ENCODE measurements around the gene PLAC9. TPM values are rescaled to one million over a fixed set of nuclear protein-coding genes. Genes with fewer than 3 reads are reported as not detected.
"Not testable (repeated sequence)": the region's sequence is repeated elsewhere in the genome, so short reads cannot be mapped to it uniquely, and the experiment has no call there.

PLAC9 gene
- total and polyA plus RNA-seq, 4 donors: 11.8 to 53.1 (median 23.4) TPM

- 57 to 78% methylated on average over 19 of the region's 19 CpGs for WGBS, 2 donors
- no peak overlapping the region for H3K27ac ChIP-seq (ENCODE audit: low read depth in 1 of 2, low read length in 1 of 2)
- no peaks in the 10 kb centered on the region for H3K27me3 ChIP-seq (ENCODE audit: control insufficient read depth in 3 of 3, insufficient read depth in 3 of 3, low read length in 2 of 3)
- ATAC-seq (ENCODE audit: insufficient read depth, low FRiP score) (no peak), DNase-seq (no peak)
- H3K4me3 ChIP-seq: no peak overlapping the region
- peaks cover 0 to 16% (median 6%) of the 10 kb centered on the region in 5 donors for H3K4me1 ChIP-seq (ENCODE audit: control insufficient read depth in 5 of 5, insufficient read depth in 5 of 5, low read length in 5 of 5)
- TF ChIP-seq CTCF (IDR thresholded peaks at IDR 0.05; ENCODE audit: control extremely low read depth, extremely low read depth): no peak
- peaks cover 0 to 4% (median 0%) of the 10 kb centered on the region in 4 donors for H3K36me3 ChIP-seq (ENCODE audit: control insufficient read depth in 4 of 4, insufficient read depth in 4 of 4, low read length in 4 of 4)
- H3K9ac ChIP-seq (ENCODE audit: insufficient read depth in 1 of 2, low read length in 2 of 2): no peak overlapping the region
- peaks cover 0 to 2% (median 0%) of the 10 kb centered on the region in 4 donors for H3K9me3 ChIP-seq (ENCODE audit: control insufficient read depth in 4 of 4, insufficient read depth in 3 of 4, low read length in 3 of 4)
These were observed 9.3 kb downstream of the PLAC9 start for GRCh38 chr10:80141696-80142460.

GRCh38 chr10:80144067-80144695 lies 11.7 kb downstream of the PLAC9 start:
- Histone ChIP-seq H3K27me3 (ENCODE audit: control insufficient read depth in 3 of 3, insufficient read depth in 3 of 3, low read length in 2 of 3) (no peaks in the 10 kb centered on the region), H3K4me3 (no peak overlapping the region), H3K27ac (ENCODE audit: low read depth in 1 of 2, low read length in 1 of 2) (no peak overlapping the region), H3K4me1 (ENCODE audit: control insufficient read depth in 5 of 5, insufficient read depth in 5 of 5, low read length in 5 of 5) (peaks cover 0 to 9% (median 0%) of the 10 kb centered on the region in 5 donors), H3K9me3 (ENCODE audit: control insufficient read depth in 4 of 4, insufficient read depth in 3 of 4, low read length in 3 of 4) (peaks cover 0 to 2% (median 0%) of the 10 kb centered on the region in 4 donors), H3K36me3 (ENCODE audit: control insufficient read depth in 4 of 4, insufficient read depth in 4 of 4, low read length in 4 of 4) (peaks cover 0 to 8% (median 4%) of the 10 kb centered on the region in 4 donors), H3K9ac (ENCODE audit: insufficient read depth in 1 of 2, low read length in 2 of 2) (no peak overlapping the region)
- no peak for DNase-seq
- 24 to 27% methylated on average over 23 to 28 of the region's 28 CpGs for WGBS, 2 donors
- peak; percentile 39 for ATAC-seq (ENCODE audit: insufficient read depth, low FRiP score)
- no peak for TF ChIP-seq CTCF (IDR thresholded peaks at IDR 0.05; ENCODE audit: control extremely low read depth, extremely low read depth)

- no peak for ATAC-seq (ENCODE audit: insufficient read depth, low FRiP score)
- Histone ChIP-seq H3K9ac (ENCODE audit: insufficient read depth in 1 of 2, low read length in 2 of 2) (no peak overlapping the region), H3K9me3 (ENCODE audit: control insufficient read depth in 4 of 4, insufficient read depth in 3 of 4, low read length in 3 of 4) (peaks cover 0 to 2% (median 0%) of the 10 kb centered on the region in 4 donors), H3K4me1 (ENCODE audit: control insufficient read depth in 5 of 5, insufficient read depth in 5 of 5, low read length in 5 of 5) (peaks cover 0 to 9% (median 0%) of the 10 kb centered on the region in 5 donors), H3K4me3 (no peak overlapping the region), H3K36me3 (ENCODE audit: control insufficient read depth in 4 of 4, insufficient read depth in 4 of 4, low read length in 4 of 4) (peaks cover under 1 to 10% (median 6%) of the 10 kb centered on the region in 4 donors), H3K27ac (ENCODE audit: low read depth in 1 of 2, low read length in 1 of 2) (peak overlapping the region in 1 of 2 donors; percentile 39), H3K27me3 (ENCODE audit: control insufficient read depth in 3 of 3, insufficient read depth in 3 of 3, low read length in 2 of 3) (no peaks in the 10 kb centered on the region)
- WGBS, 2 donors: 11 to 19% methylated on average over 8 to 12 of the region's 12 CpGs
- no peak for DNase-seq
- no peak for TF ChIP-seq CTCF (IDR thresholded peaks at IDR 0.05; ENCODE audit: control extremely low read depth, extremely low read depth)
These were observed 12.2 kb downstream of the PLAC9 start for GRCh38 chr10:80144696-80145131.

GRCh38 chr10:80145406-80146308 lies 13.1 kb downstream of the PLAC9 start:
- peak in 1 of 3 donors; percentile 34 for DNase-seq
- 61 to 75% methylated on average over 11 of the region's 11 CpGs for WGBS, 2 donors
- not testable (repeated sequence) for H3K4me1 ChIP-seq (ENCODE audit: control insufficient read depth in 5 of 5, insufficient read depth in 5 of 5, low read length in 5 of 5); H3K27ac ChIP-seq (ENCODE audit: low read depth in 1 of 2, low read length in 1 of 2); H3K9me3 ChIP-seq (ENCODE audit: control insufficient read depth in 4 of 4, insufficient read depth in 3 of 4, low read length in 3 of 4); H3K4me3 ChIP-seq; H3K27me3 ChIP-seq (ENCODE audit: control insufficient read depth in 3 of 3, insufficient read depth in 3 of 3, low read length in 2 of 3); ATAC-seq (ENCODE audit: insufficient read depth, low FRiP score)
- Histone ChIP-seq H3K36me3 (ENCODE audit: control insufficient read depth in 4 of 4, insufficient read depth in 4 of 4, low read length in 4 of 4) (peaks cover 6 to 15% (median 8%) of the 10 kb centered on the region in 4 donors), H3K9ac (ENCODE audit: insufficient read depth in 1 of 2, low read length in 2 of 2) (peak overlapping the region in 1 of 2 donors; percentile 9)
